ENCODE measurements around the gene RUNX2.

Gene RUNX2

DNA sequence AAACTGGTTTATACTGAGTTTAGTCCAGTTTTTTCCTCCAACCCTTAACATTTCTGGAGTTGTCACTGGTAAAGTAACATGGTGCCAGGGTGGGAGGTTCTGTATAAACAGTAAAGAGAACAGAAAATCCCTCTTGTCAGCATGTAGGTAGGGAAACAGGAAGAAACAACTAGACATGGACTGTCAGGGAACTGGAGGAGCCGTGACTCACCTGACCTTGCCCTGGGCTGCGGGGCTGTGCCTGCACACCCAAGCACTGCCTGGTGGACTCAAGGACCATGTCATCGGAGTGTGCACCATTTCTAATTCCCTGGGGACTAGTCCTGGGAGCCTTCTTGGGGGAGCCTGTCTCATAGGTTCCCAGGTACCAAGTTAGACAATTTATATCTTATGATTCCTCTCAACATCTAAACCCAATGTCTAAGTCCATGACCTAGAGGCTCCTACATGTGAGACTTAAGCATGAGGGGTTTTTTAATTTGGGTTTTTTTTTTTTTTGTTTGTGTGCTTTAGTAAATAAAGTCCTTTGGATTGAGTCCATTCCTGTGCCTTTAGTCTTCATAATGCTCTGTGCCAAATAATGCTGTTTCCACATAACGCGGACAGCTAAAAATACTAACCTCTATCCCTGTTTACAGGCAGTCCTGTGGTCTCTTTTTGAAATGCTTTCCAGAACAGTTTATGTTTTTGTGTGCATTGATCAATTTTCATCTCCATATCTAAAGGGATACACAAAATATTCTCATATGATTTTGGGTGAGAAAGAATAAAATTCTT, 186.5 kb downstream of the RUNX2 start:
- DNase-seq (ENCODE audit: low read depth in 2 of 2): no peak

- no peak for DNase-seq (ENCODE audit: low read depth in 2 of 2)
Observed at GRCh38 chr6:45518013-45518720, 190.0 kb downstream of the RUNX2 start.

DNA sequence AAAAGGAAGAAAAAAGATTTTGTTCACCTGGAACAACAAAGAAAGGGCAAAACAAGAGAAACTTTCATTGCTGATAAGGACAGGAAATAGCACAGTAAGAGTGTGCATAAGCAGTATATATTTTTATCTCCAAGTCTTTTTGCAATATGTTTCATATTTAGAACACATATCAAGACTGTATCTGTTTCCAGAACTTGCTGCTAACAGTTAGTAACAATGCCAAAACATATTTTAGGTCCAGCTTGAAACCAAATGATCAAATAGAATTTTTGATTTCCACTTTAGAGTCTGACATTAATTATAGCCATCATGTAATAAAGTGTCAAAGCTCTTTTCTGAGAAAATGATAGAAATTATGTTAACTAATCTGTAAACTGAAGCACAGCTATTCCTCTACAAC, 193.1 kb downstream of the RUNX2 start:
- DNase-seq (ENCODE audit: low read depth in 2 of 2): no peak

DNA sequence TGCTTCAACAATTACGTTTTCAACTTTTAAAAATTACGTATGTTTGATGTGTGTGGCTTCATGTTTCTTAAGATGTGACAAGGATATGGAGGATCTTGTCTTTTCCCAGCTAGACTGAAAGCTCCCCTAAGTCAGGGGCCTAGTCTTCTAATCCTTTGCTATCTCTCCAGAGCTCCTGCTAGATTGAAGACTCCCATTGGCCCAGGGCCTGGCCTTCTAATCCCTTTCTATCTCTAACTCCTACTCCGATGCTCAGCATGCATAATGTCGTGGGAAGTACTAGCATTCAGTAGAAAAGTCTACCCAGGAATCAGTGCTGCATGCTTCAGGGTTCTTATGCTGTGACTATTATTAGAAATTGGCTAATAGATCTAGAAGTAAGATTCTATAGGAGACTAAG, 194.4 kb downstream of the RUNX2 start:
- no peak for DNase-seq (ENCODE audit: low read depth in 2 of 2)

DNA sequence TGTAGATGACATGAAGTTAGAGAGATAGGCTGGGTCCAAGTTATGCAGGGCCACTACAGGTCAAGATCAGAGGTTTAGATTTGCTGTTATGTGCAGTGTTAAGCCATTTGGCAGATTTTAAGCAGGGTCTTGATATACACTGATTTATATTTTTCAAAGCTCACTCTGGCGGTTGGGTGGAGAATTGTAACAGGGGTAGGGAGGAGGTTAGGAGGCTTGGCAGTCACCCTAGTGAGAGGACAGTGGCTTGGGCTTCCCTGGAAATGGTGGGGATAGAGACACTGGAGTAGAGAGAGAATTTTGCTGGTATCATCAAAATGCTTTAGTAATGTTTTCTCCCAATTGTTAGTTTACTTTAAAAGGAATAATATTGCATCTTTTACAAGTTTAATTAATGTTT, 199.1 kb downstream of the RUNX2 start:
- DNase-seq (ENCODE audit: low read depth in 2 of 2): no peak

DNA sequence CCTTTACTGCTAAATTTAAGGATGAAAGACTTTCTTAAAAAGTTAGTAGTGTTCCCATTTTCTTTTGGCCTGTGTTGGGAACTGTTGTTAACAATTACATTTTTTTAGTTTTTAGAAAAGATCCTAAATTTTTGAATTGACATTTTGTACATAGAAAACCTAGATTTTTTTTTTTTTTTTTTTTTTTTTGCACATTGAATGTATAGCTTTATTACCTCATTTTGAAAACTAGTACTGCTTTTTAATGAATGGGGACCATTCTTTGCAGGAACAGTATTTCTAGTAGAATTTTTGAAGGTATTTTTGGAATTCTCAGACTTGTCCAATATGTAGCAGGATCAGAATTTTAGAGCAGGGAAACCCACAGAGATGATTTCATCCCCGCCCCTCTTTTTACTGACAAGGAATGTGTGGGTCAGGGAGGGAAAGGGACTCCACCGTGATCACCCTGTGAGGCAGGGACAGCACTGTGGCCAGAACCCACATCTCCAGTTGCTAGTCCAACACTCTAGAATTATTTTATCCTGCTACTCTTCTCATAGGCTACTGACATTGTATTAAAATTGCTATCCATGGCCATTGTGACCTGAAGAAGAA, 204.0 kb downstream of the RUNX2 start:
- DNase-seq (ENCODE audit: low read depth in 2 of 2): no peak

GRCh38 chr6:45532721-45533210, 204.6 kb downstream of the RUNX2 start:
- DNase-seq (ENCODE audit: low read depth in 2 of 2): no peak

GRCh38 chr6:45533386-45533785, 205.3 kb downstream of the RUNX2 start:
- no peak for DNase-seq (ENCODE audit: low read depth in 2 of 2)

- no peak for DNase-seq (ENCODE audit: low read depth in 2 of 2)
Observed at GRCh38 chr6:45535933-45536332, 207.8 kb downstream of the RUNX2 start.

GRCh38 chr6:45537539-45537938, 209.4 kb downstream of the RUNX2 start:
- DNase-seq (ENCODE audit: low read depth in 2 of 2): no peak

DNA sequence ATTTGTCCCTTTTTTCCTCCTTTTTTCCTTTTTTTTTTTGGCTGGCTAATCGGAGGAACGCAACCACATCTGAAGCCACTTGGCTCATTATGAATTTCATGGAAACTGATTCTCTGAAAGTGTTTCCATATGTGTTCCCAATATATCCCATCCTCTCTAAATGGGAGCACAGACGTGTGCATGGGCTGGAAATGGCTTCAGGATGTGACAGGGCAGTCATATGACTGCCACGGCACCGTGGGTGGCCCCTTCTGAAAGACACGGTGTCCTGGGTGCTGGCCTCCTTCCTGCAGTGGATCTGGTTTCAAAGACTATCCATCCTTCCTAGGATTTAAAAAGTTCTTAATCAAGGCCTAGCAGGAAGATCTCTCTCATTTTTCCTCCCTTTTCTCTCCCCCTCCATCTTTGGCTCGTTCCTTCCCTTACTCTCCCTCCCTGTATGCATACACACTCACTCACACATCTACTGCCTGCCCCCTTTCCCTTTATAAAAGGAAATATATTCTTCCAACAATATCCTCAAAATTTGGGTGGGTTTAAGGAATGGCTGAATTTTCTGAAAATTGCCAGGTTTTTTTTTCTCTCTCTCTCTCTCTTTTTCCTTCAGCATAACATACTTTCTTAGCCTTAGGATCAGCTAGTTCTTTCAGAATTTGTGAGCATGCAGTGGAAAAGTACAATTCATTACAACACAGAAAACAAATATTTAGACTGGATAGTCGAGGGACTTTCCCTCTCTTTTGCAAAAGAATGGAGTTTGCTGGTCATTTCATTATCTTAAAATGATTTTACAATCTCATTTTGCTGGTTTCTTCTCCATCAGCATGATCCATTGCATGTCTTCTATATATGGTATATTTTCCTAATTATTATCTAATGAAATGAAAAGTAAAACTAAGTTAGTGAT, 210.8 kb downstream of the RUNX2 start:
- no peak for DNase-seq (ENCODE audit: low read depth in 2 of 2)

DNA sequence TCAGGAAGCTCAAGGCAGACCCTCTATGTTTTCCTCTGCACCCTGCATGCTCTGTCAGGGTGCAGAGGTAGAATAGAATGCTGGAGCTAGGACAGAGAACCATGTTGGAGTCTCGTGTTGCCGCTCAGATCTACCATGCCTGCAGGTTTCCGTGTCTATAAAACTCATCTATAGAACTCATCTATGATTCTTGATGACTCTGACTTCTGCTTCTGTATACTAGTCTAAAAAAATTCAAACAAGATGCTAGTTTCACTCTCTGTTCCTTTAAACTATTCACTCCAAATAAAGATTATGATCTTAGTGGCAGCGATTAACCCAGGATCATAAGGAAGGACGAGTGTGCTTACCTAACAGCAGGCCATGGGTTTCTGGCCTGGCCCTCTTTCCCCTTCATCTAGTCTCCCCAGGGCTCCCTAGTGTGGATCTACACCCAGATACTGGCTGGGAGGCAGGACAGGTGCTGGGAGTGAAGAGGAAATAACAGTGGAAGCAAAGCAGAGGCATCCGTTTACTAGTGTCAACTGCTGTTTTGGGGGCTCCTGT, 212.3 kb downstream of the RUNX2 start:
- no peak for DNase-seq (ENCODE audit: low read depth in 2 of 2)

DNA sequence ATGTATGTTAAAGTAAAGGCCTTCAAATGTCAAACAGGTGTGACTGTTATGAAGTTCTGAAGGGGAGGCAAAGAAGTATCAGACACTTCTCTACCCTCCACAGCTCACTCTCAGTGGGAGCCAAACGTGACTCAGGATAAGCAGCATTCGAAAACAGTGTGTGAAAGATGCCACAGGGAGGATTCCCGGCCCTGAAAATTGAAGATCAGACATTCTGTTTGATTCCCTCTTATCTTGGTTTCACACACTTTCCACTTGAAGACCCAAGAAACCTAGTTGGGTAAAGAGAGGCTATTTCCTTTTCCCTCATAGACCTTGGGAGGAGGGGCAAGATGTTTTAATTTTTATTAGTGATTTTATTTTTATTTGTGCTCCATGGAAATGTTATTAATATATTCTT, 213.8 kb downstream of the RUNX2 start:
- DNase-seq (ENCODE audit: low read depth in 2 of 2): no peak

- DNase-seq (ENCODE audit: low read depth in 2 of 2): no peak
Observed at GRCh38 chr6:45543298-45544235, 215.4 kb downstream of the RUNX2 start.

GRCh38 chr6:45545416-45545815, 217.3 kb downstream of the RUNX2 start:
- no peak for DNase-seq (ENCODE audit: low read depth in 2 of 2)

DNA sequence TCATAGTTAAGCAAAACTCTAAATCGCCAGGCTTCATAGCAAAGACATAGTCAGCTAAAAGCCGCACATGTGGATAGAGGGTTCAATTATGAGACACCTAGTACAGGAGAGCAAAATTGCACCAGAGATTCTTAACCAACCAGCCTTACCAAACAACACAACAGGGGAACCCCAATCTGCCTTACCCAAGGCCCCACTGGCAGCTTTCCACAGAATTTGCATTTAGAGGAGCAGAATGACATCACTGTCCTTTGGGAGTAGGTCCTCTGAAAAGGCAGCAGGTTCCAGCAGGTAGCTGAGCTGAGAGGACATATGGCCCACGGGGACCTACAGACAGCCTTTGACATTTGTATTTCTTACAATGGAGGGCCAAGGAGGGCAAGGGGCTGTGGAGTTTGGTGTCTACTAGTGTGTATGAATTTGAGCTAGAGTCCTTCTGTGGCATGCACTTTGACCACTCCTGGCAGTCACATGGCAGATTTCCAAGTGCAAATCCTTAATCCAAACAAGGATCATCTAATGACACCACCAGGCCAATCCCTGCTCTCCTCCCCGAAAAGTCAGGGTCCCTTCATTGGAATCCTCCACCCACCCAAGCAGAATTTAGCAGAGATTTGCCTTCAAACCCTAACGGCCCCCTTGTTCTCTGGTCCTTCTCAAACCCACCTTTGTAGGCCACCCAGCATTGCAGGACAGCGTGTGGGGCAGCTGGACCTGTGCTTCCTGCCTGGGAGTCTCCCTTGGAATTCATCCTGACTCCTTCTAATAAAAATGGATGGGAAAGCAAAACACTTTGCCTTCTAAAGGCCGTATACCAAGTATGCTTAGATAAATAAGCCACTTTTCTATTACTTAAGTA, 220.8 kb downstream of the RUNX2 start:
- no peak for DNase-seq (ENCODE audit: low read depth in 2 of 2)

- DNase-seq (ENCODE audit: low read depth in 2 of 2): no peak
Observed at GRCh38 chr6:45552536-45552935, 224.4 kb downstream of the RUNX2 start.

- no peak for DNase-seq (ENCODE audit: low read depth in 2 of 2)
Observed at GRCh38 chr6:45553730-45554344, 225.7 kb downstream of the RUNX2 start.

DNA sequence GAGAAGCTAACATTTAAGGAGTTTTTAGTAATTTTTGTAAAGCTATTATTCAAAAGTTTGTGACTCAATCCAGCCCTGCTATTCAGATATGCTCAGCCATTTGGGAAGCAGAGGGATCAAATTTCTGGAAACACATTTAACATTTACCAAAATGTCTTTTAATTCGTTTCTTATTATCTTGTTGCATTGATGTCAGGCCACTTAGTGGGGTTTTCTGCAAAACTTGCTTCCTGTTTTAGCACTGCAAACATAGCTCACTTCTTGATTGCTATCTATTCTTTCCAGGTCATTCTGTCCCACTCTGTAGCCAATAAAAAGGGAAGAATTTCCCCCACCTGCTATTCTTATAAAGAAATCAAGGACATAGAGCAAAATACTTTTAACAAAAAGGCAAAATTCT, 226.5 kb downstream of the RUNX2 start:
- DNase-seq (ENCODE audit: low read depth in 2 of 2): no peak
